Measurements from ENCODE around the gene TEP1.
"Not testable (repeated sequence)": the region's sequence is repeated elsewhere in the genome, so short reads cannot be mapped to it uniquely, and the experiment has no call there.

TEP1 gene

DNA sequence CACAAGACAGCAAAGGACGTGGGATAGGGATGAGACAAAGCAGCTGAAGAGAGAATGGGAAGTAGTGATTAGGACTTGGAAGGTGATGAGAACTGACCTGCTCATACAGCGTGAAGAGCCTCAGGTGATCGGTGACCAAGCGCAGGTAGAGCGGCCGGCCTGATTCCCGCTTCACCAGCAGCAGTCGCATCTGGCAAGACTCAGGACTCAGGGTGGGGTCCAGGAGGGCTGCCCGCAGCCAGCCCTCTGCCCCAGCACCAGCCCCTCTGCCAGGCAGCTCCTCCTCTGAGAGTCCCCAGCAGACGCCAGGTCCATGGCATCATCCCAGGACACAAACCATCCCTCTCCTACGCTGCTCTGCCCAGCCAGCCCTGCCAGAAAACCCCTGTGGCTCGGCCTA, 30.8 kb downstream of the TEP1 start:
- TF ChIP-seq POLR2A (IDR thresholded peaks at IDR 0.05; ENCODE audit: low read depth, low read length) (no peak), SPI1 (IDR thresholded peaks at IDR 0.05; ENCODE audit: low read depth, low read length) (no peak), PAX5 (IDR thresholded peaks at IDR 0.05; ENCODE audit: insufficient read depth, low read length, severe bottlenecking) (no peak), POLR2AphosphoS5 (IDR thresholded peaks at IDR 0.05; ENCODE audit: low read depth, low read length) (no peak), TAF1 (IDR thresholded peaks at IDR 0.05; ENCODE audit: low read depth, low read length) (no peak), POU2F2 (IDR thresholded peaks at IDR 0.05; ENCODE audit: low read depth, low read length) (no peak)
- FAIRE-seq (no peak), DNase-seq (ENCODE audit: insufficient read length, low spot score) (no peak)

- DNase-seq (ENCODE audit: insufficient read length, low spot score) (no peak), FAIRE-seq (no peak)
- TF ChIP-seq POU2F2 (IDR thresholded peaks at IDR 0.05; ENCODE audit: low read depth, low read length) (no peak), POLR2AphosphoS5 (IDR thresholded peaks at IDR 0.05; ENCODE audit: low read depth, low read length) (no peak), PAX5 (IDR thresholded peaks at IDR 0.05; ENCODE audit: insufficient read depth, low read length, severe bottlenecking) (no peak), SPI1 (IDR thresholded peaks at IDR 0.05; ENCODE audit: low read depth, low read length) (no peak), POLR2A (IDR thresholded peaks at IDR 0.05; ENCODE audit: low read depth, low read length) (no peak), TAF1 (IDR thresholded peaks at IDR 0.05; ENCODE audit: low read depth, low read length) (no peak)
These were observed 32.0 kb downstream of the TEP1 start for GRCh38 chr14:20381341-20381740.

GRCh38 chr14:20380681-20381080, 32.6 kb downstream of the TEP1 start:
- TF ChIP-seq POLR2A (IDR thresholded peaks at IDR 0.05; ENCODE audit: low read depth, low read length) (no peak), TAF1 (IDR thresholded peaks at IDR 0.05; ENCODE audit: low read depth, low read length) (no peak), SPI1 (IDR thresholded peaks at IDR 0.05; ENCODE audit: low read depth, low read length) (no peak), POLR2AphosphoS5 (IDR thresholded peaks at IDR 0.05; ENCODE audit: low read depth, low read length) (no peak), POU2F2 (IDR thresholded peaks at IDR 0.05; ENCODE audit: low read depth, low read length) (no peak), PAX5 (IDR thresholded peaks at IDR 0.05; ENCODE audit: insufficient read depth, low read length, severe bottlenecking) (no peak)
- no peak for DNase-seq (ENCODE audit: insufficient read length, low spot score)
- FAIRE-seq: no peak

- DNase-seq (ENCODE audit: insufficient read length, low spot score) (no peak), FAIRE-seq (no peak)
- TF ChIP-seq TAF1 (IDR thresholded peaks at IDR 0.05; ENCODE audit: low read depth, low read length): no peak
- no peak for TF ChIP-seq POLR2AphosphoS5 (IDR thresholded peaks at IDR 0.05; ENCODE audit: low read depth, low read length)
- TF ChIP-seq SPI1 (IDR thresholded peaks at IDR 0.05; ENCODE audit: low read depth, low read length): no peak
- no peak for TF ChIP-seq PAX5 (IDR thresholded peaks at IDR 0.05; ENCODE audit: insufficient read depth, low read length, severe bottlenecking)
- no peak for TF ChIP-seq POU2F2 (IDR thresholded peaks at IDR 0.05; ENCODE audit: low read depth, low read length)
- no peak for TF ChIP-seq POLR2A (IDR thresholded peaks at IDR 0.05; ENCODE audit: low read depth, low read length)
These were observed 33.6 kb downstream of the TEP1 start for GRCh38 chr14:20379743-20380142.

- FAIRE-seq: no peak
- no peak for DNase-seq (ENCODE audit: insufficient read length, low spot score)
- TF ChIP-seq SPI1 (IDR thresholded peaks at IDR 0.05; ENCODE audit: low read depth, low read length): no peak
- TF ChIP-seq POU2F2 (IDR thresholded peaks at IDR 0.05; ENCODE audit: low read depth, low read length): no peak
- no peak for TF ChIP-seq POLR2A (IDR thresholded peaks at IDR 0.05; ENCODE audit: low read depth, low read length)
- no peak for TF ChIP-seq TAF1 (IDR thresholded peaks at IDR 0.05; ENCODE audit: low read depth, low read length)
- no peak for TF ChIP-seq POLR2AphosphoS5 (IDR thresholded peaks at IDR 0.05; ENCODE audit: low read depth, low read length)
These were observed 36.1 kb downstream of the TEP1 start for GRCh38 chr14:20377171-20377570.

- no peak for DNase-seq (ENCODE audit: insufficient read length, low spot score)
- TF ChIP-seq POLR2A (IDR thresholded peaks at IDR 0.05; ENCODE audit: low read depth, low read length): no peak
- no peak for TF ChIP-seq POU2F2 (IDR thresholded peaks at IDR 0.05; ENCODE audit: low read depth, low read length)
- TF ChIP-seq POLR2AphosphoS5 (IDR thresholded peaks at IDR 0.05; ENCODE audit: low read depth, low read length): no peak
- no peak for FAIRE-seq
These were observed 37.2 kb downstream of the TEP1 start for GRCh38 chr14:20376071-20376588.

DNA sequence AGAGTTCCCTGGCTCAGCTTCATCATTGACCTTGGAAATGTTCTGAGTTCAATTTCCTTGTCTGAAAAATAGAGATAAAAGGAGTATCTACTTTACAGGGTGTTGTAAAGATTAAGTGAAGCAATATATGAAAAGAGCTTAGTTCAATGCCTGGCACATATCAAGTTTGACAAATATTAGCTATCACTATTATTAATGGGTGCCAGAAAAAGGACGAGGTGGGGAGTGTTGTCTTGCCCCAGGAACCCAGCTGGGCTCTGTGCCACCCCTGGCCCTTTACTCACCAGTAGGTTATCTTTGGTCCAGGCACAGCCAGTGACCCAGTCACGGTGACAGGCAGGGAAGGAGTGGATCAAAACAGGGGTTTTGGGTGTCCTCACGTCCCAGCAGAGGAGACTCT, 37.8 kb downstream of the TEP1 start:
- TF ChIP-seq SPI1 (IDR thresholded peaks at IDR 0.05; ENCODE audit: low read depth, low read length) (no peak), PAX5 (IDR thresholded peaks at IDR 0.05; ENCODE audit: insufficient read depth, low read length, severe bottlenecking) (no peak), TAF1 (IDR thresholded peaks at IDR 0.05; ENCODE audit: low read depth, low read length) (no peak), POU2F2 (IDR thresholded peaks at IDR 0.05; ENCODE audit: low read depth, low read length) (no peak), POLR2AphosphoS5 (IDR thresholded peaks at IDR 0.05; ENCODE audit: low read depth, low read length) (no peak), POLR2A (IDR thresholded peaks at IDR 0.05; ENCODE audit: low read depth, low read length) (no peak)
- DNase-seq (ENCODE audit: insufficient read length, low spot score) (no peak), FAIRE-seq (no peak)

- TF ChIP-seq POLR2AphosphoS5 (IDR thresholded peaks at IDR 0.05; ENCODE audit: low read depth, low read length) (no peak), POLR2A (IDR thresholded peaks at IDR 0.05; ENCODE audit: low read depth, low read length) (no peak), TAF1 (IDR thresholded peaks at IDR 0.05; ENCODE audit: low read depth, low read length) (no peak), PAX5 (IDR thresholded peaks at IDR 0.05; ENCODE audit: insufficient read depth, low read length, severe bottlenecking) (no peak)
- DNase-seq (ENCODE audit: insufficient read length, low spot score) (no peak), FAIRE-seq (no peak)
These were observed 40.5 kb downstream of the TEP1 start for GRCh38 chr14:20372796-20373195.

DNA sequence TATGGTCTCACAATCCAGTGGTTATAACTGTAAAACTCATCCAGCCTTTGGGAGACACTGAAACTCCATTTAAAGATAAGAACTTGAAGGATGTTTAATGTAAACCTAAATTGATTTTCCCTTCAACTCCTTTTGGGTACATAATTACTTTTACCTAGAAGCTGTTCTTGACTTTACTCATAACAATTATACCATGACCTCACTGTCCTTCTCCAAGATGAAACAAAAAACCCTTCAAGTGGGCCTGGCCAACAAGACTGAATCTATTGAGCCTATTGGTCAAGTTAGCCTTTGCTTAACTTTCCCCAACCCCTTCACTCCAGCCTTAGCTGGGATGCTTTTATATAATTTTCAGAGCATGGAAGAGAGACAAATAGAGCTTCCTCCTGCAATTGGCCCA, 47.4 kb downstream of the TEP1 start:
- DNase-seq (ENCODE audit: insufficient read length, low spot score) (no peak), FAIRE-seq (no peak)
- TF ChIP-seq SPI1 (IDR thresholded peaks at IDR 0.05; ENCODE audit: low read depth, low read length) (no peak), POU2F2 (IDR thresholded peaks at IDR 0.05; ENCODE audit: low read depth, low read length) (no peak), PAX5 (IDR thresholded peaks at IDR 0.05; ENCODE audit: insufficient read depth, low read length, severe bottlenecking) (no peak), POLR2A (IDR thresholded peaks at IDR 0.05; ENCODE audit: low read depth, low read length) (no peak), TAF1 (IDR thresholded peaks at IDR 0.05; ENCODE audit: low read depth, low read length) (no peak), POLR2AphosphoS5 (IDR thresholded peaks at IDR 0.05; ENCODE audit: low read depth, low read length) (no peak)

- not testable (repeated sequence) for FAIRE-seq; DNase-seq (ENCODE audit: insufficient read length, low spot score)
These were observed 54.8 kb downstream of the TEP1 start for GRCh38 chr14:20358474-20358873.
